Esophagus muscularis mucosa (tissue), 4 donors: Measurements from ENCODE around the gene SCIMP.

Source experiments
- EP300 ChIP-seq: sonication (generic); formaldehyde crosslinking; IDR thresholded peaks from one replicate; pipeline ENCODE4 v1.6.1; 2017; ENCODE audit warnings: antibody characterized with exemption
- POLR2A ChIP-seq: fragments of 450-650 bp; IDR thresholded peaks from one replicate; pipeline ENCODE4 v1.6.1; 2017; ENCODE audit warnings: antibody characterized with exemption, moderate library complexity, mild to moderate bottlenecking, low read depth
- POLR2AphosphoS5 ChIP-seq, 2 donors: sonication (generic); formaldehyde crosslinking; IDR thresholded peaks; one replicate each; pipeline ENCODE4 v1.6.1; 2017; ENCODE audit warnings: antibody characterized with exemption in 2 of 2
- TF ChIP-seq, protein P1 (sequence below), 3 experiments: fragments of 200-600 bp in 2 of 3; fragments of 450-650 bp in 1 of 3; sonication (generic) in 2 of 3; IDR thresholded peaks; one replicate each; pipeline ENCODE4 v1.5.1; 2017 to 2019; ENCODE audit warnings: antibody characterized with exemption in 3 of 3, mild to moderate bottlenecking in 2 of 3, moderate library complexity in 1 of 3

DNA sequence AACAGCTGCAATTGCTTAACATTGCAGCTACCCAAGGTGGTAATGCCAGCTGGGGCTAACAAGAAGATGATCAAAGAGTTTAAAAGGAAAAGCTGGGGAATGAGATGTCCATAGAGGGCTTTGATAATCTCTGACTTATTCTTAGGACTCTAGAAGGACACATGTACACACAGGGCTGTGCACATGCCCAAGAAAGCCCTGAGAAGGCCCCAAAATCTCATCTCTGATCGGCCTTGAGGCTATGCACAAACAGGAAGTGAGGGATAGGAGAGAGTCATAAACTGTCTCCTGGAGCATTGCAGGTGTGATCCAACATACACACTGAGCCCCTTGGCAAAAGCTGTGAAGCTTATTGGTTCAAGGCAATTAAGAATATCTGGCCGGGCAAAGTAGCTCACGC, 30.2 kb upstream of the SCIMP start:
- TF ChIP-seq, protein P1, sequence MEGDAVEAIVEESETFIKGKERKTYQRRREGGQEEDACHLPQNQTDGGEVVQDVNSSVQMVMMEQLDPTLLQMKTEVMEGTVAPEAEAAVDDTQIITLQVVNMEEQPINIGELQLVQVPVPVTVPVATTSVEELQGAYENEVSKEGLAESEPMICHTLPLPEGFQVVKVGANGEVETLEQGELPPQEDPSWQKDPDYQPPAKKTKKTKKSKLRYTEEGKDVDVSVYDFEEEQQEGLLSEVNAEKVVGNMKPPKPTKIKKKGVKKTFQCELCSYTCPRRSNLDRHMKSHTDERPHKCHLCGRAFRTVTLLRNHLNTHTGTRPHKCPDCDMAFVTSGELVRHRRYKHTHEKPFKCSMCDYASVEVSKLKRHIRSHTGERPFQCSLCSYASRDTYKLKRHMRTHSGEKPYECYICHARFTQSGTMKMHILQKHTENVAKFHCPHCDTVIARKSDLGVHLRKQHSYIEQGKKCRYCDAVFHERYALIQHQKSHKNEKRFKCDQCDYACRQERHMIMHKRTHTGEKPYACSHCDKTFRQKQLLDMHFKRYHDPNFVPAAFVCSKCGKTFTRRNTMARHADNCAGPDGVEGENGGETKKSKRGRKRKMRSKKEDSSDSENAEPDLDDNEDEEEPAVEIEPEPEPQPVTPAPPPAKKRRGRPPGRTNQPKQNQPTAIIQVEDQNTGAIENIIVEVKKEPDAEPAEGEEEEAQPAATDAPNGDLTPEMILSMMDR (IDR thresholded peaks at IDR 0.05), result no peak
- TF ChIP-seq POLR2AphosphoS5 (IDR thresholded peaks at IDR 0.05) (no peak), POLR2A (no peak), EP300 (no peak)
